PFSK-1 (cell line): ENCODE measurements around the gene MSS51.

Source experiments
- FOXP2 ChIP-seq: optimal IDR thresholded peaks from 2 replicates; pipeline ENCODE3; 2011; ENCODE audit warnings: borderline replicate concordance, control low read depth, inconsistent platforms; ENCODE audit not compliant: insufficient read depth; ENCODE audit errors: extremely low read length, extremely low read depth
- POLR2AphosphoS5 ChIP-seq: IDR thresholded peaks from 2 replicates; pipeline ENCODE4 v1.6.1; 2012; ENCODE audit warnings: low read depth, mild to moderate bottlenecking, control low read depth, low read length, moderate library complexity
- REST ChIP-seq, 2 experiments: IDR thresholded peaks; 2 replicates each; pipeline versions ENCODE4 v1.6.1 to v1.8.0; 2011 to 2012; ENCODE audit warnings: low read depth in 2 of 2, low read length in 2 of 2, control low read depth in 1 of 2, inconsistent platforms in 1 of 2, mild to moderate bottlenecking in 1 of 2, moderate library complexity in 1 of 2; ENCODE audit not compliant: insufficient read depth in 1 of 2
- SIN3A ChIP-seq: IDR thresholded peaks from 2 replicates; pipeline ENCODE4 v1.6.1; 2012; ENCODE audit warnings: mild to moderate bottlenecking, low read length, moderate library complexity, borderline replicate concordance; ENCODE audit not compliant: insufficient read depth
- TAF1 ChIP-seq: IDR thresholded peaks from 2 replicates; pipeline ENCODE4 v1.6.1; 2012; ENCODE audit warnings: low read length, control low read depth, borderline replicate concordance; ENCODE audit not compliant: insufficient read depth

The MSS51 gene

GRCh38 chr10:73439605-73440312 lies 6.4 kb upstream of the MSS51 start:
- TF ChIP-seq FOXP2 = no peak
- TF ChIP-seq REST (IDR thresholded peaks at IDR 0.05; ENCODE audit: insufficient read depth in 1 of 2, low read depth in 2 of 2, low read length in 2 of 2) = no peak
- TF ChIP-seq TAF1 = no peak
- no peak for TF ChIP-seq SIN3A
- no peak for TF ChIP-seq POLR2AphosphoS5

DNA sequence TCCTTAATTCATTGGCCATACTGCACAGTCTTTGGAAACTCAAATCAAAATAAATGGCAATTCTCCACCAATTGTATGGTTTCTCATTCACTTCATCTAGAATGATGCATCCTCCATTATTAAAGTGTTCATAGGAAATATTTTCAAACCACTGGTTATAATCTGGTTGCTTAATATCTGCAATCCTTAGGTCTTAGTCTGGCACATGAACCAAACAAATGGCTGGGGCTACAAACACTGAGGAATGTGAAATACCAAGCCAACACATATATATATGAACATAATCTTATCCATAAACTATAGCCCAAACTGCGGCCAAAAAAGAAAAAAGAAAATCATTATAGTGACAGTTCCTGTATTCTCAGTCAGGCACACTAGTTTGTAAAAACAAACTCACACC lies 5.7 kb upstream of the MSS51 start:
- TF ChIP-seq FOXP2 = no peak
- no peak for TF ChIP-seq SIN3A
- no peak for TF ChIP-seq TAF1
- no peak for TF ChIP-seq REST (IDR thresholded peaks at IDR 0.05; ENCODE audit: insufficient read depth in 1 of 2, low read depth in 2 of 2, low read length in 2 of 2)
- TF ChIP-seq POLR2AphosphoS5 = no peak

DNA sequence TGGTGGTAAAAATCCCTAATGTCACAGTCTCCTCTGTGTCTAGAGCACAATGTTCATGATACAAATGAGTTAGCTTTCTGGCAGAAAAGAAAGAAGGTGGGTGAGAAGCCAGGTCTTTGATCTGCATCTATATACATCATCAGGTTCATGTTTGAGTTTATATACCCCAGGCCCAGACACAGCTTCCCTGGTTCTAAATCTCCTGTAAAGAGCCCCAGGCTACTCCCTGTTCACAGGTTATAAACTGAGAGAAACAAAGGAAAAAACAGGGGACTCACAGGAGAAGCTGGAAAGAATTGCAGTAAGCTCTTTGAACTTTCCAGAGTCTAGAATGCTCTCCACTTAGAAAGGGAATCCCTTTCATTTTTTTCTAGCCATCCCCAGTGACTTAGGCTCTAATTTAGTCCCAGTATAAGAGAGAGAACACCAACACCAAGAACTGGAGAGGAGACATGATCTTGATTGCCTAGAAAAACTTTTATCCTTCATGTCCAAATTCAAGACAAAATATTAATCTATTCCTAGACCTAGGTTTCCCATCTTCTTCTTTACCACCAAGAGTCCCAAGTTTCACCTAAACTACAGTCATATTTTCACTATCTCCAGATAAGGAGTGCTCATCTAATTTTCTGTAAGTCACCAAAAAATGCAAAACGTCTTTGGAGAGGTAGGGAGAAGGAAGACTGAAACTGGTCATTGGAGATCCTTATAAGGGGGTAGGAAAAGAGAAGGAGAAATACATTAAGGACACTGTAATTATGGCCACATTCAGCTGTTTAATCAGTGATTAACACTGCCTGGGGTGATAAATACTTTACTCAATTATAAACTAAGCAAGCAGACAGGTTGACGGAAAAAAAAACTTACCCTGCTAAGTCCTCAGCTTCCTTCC lies 469 bp downstream of the MSS51 start:
- no peak for TF ChIP-seq POLR2AphosphoS5

DNA sequence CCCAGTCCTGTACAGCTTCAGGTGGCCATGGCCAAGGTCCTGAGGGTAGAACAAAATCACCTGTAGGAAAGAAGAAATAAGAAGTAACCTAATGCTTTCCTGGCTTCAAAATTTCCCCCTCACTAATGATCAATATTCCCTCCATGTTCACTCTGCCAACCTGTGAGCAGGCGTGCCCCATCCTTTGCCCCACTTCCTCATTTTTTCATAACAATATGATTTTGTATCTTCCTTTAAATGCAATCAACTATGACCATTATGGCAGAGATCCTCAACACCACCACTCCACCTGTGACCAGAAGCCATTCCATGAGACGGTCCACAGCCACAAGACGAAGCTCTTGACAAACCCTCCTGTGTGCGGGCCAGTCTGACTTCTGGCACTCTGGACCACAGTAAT lies 7.0 kb downstream of the MSS51 start:
- TF ChIP-seq TAF1 = no peak
- no peak for TF ChIP-seq REST (IDR thresholded peaks at IDR 0.05; ENCODE audit: insufficient read depth in 1 of 2, low read depth in 2 of 2, low read length in 2 of 2)
- no peak for TF ChIP-seq SIN3A
- no peak for TF ChIP-seq POLR2AphosphoS5
- TF ChIP-seq FOXP2 = no peak

- TF ChIP-seq FOXP2 (no peak), POLR2AphosphoS5 (no peak), SIN3A (no peak), REST (IDR thresholded peaks at IDR 0.05; ENCODE audit: insufficient read depth in 1 of 2, low read depth in 2 of 2, low read length in 2 of 2) (no peak), TAF1 (no peak)
Observed at GRCh38 chr10:73424478-73424877, 8.9 kb downstream of the MSS51 start.
